Testis (tissue), 2 donors: ENCODE data around the gene ACTL10.

Experiments
- CTCF ChIP-seq, 3 experiments: fragments of 450-650 bp in 2 of 3; fragments of 200-600 bp in 1 of 3; sonication (generic) in 1 of 3; IDR thresholded peaks; one replicate each; pipeline ENCODE4 v1.5.1; 2016 to 2019; ENCODE audit warnings: antibody characterized with exemption in 3 of 3, mild to moderate bottlenecking in 2 of 3, moderate library complexity in 1 of 3
- POLR2A ChIP-seq: fragments of 450-650 bp; IDR thresholded peaks from one replicate; pipeline ENCODE4 v1.6.1; 2017; ENCODE audit warnings: antibody characterized with exemption, mild to moderate bottlenecking, moderate library complexity

DNA sequence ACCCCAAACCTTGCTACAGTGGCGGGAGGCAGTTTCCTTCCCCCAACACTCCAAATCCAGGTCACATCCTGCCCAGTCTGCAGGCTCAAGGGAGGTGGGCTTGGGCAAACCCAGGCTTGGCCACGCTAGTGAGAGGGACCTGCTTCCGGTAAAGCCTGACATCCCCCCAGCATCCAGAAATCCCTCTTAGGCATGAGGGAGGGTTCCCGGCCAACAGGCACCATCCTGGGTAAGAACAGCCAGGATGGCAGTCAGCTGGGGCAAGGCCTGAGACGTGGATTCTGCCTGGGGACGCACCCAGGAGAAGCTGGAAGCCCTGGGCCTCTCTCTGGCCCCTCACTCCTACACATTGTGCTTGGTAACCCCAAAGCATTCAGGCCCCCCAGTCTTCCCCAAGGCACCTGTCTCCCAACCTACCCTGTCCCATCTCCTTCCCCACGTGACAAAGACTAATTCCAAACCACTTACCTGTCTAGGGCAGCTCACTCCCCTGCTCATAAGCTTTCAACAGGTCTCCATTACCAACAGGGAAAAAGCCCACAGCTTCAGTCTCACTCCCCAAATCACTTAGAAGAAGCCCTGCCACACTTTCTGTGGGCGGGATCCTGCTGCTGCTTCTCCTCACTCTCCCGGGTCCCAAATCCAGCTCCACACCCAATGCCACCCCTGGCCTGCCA, 2.5 kb upstream of the ACTL10 start:
- no peak for TF ChIP-seq CTCF (IDR thresholded peaks at IDR 0.05)
- no peak for TF ChIP-seq POLR2A
